ENCODE measurements around the gene WASF2.

The WASF2 gene

GRCh38 chr1:27383039-27383605 lies 106.8 kb downstream of the WASF2 start, which contains the start of gene CD164L2:
Gene CD164L2 (minus strand): TSS chr1:27383333. CDS start chr1:27383239, 94 bp downstream.
- no peak for DNase-seq (ENCODE audit: extremely low read depth, low read depth)
- no peak for TF ChIP-seq CTCF (IDR thresholded peaks at IDR 0.05; ENCODE audit: low read depth, low read length, missing control alignments)
- no peak within 1 kb of the TSS for H3K4me3 ChIP-seq (replicated peaks; ENCODE audit: low read depth, low read length)

- DNase-seq (ENCODE audit: extremely low read depth, low read depth) = no peak
- no peak overlapping the region for H3K4me3 ChIP-seq (replicated peaks; ENCODE audit: low read depth, low read length)
- no peak for TF ChIP-seq CTCF (IDR thresholded peaks at IDR 0.05; ENCODE audit: low read depth, low read length, missing control alignments)
Observed at GRCh38 chr1:27381969-27382762, 107.8 kb downstream of the WASF2 start.

GRCh38 chr1:27380766-27381733 lies 108.9 kb downstream of the WASF2 start:
- no peak overlapping the region for H3K4me3 ChIP-seq (replicated peaks; ENCODE audit: low read depth, low read length)
- no peak for DNase-seq (ENCODE audit: extremely low read depth, low read depth)
- no peak for TF ChIP-seq CTCF (IDR thresholded peaks at IDR 0.05; ENCODE audit: low read depth, low read length, missing control alignments)

- H3K4me3 ChIP-seq (replicated peaks; ENCODE audit: low read depth, low read length) = no peak overlapping the region
- no peak for TF ChIP-seq CTCF (IDR thresholded peaks at IDR 0.05; ENCODE audit: low read depth, low read length, missing control alignments)
- no peak for DNase-seq (ENCODE audit: extremely low read depth, low read depth)
Observed at GRCh38 chr1:27380224-27380623, 109.7 kb downstream of the WASF2 start.

- no peak for TF ChIP-seq CTCF (IDR thresholded peaks at IDR 0.05; ENCODE audit: low read depth, low read length, missing control alignments)
- no peak for DNase-seq (ENCODE audit: extremely low read depth, low read depth)
- H3K4me3 ChIP-seq (replicated peaks; ENCODE audit: low read depth, low read length) = no peak overlapping the region
Observed at GRCh38 chr1:27379564-27380122, 110.3 kb downstream of the WASF2 start.

- no peak for DNase-seq (ENCODE audit: extremely low read depth, low read depth)
- TF ChIP-seq CTCF (IDR thresholded peaks at IDR 0.05; ENCODE audit: low read depth, low read length, missing control alignments) = no peak
- no peak overlapping the region for H3K4me3 ChIP-seq (replicated peaks; ENCODE audit: low read depth, low read length)
Observed at GRCh38 chr1:27377760-27378495, 112.0 kb downstream of the WASF2 start.
